ENCODE measurements around the gene ALX3. TPM values are rescaled to one million over a fixed set of nuclear protein-coding genes. Genes with fewer than 3 reads are reported as not detected.
A peak's percentile ranks its signal among the peaks of the same experiment; 100 is the strongest.

Gene ALX3
- total and polyA plus RNA-seq, 2 of the 4 experiments (the other 2 are of a cell fraction) = not detected

GRCh38 chr1:110035236-110035752 is 35.2 kb downstream of the ALX3 start:
- H3K4me1 ChIP-seq (ENCODE audit: control insufficient read depth, insufficient read depth, low read length) = peaks cover 2% of the 10 kb centered on the region; the same call in 1 of the 2 replicates

More at GRCh38 chr1:110035236-110035752, 35.2 kb downstream of the ALX3 start:
- Histone ChIP-seq H4K5ac (ENCODE audit: low read depth, low read length) (peak overlapping the region; percentile 35; the same call in 1 of the 2 replicates), H2AK9ac (replicated peaks; ENCODE audit: low read depth, low read length, poor library complexity) (peak overlapping the region; percentile 83), H3K27me3 (ENCODE audit: control insufficient read depth, insufficient read depth, low read length) (no peaks in the 10 kb centered on the region), H3K36me3 (ENCODE audit: control insufficient read depth, insufficient read depth, low read length) (peaks cover 18% of the 10 kb centered on the region), H3K56ac (ENCODE audit: extremely low read depth, insufficient read depth, low read length) (peak overlapping the region; percentile 18), H2BK15ac (ENCODE audit: low read depth, low read length) (no peak overlapping the region), H3K4me3 (ENCODE audit: insufficient read depth, low read depth, low read length) (peak overlapping the region; percentile 67), H3K18ac (ENCODE audit: low read depth, low read length) (no peak overlapping the region), H2BK5ac (ENCODE audit: low read depth, low read length, poor library complexity, severe bottlenecking) (peak overlapping the region; percentile 70), H3K27ac (ENCODE audit: insufficient read depth, low read length) (peak overlapping the region; percentile 58), H2AK5ac (ENCODE audit: low read depth, low read length) (peak overlapping the region; percentile 52), H4K8ac (ENCODE audit: low read depth in 2 of 2, low read length in 2 of 2) (peak overlapping the region in 1 of 2 experiments; percentile 6; a peak in 1 of 4 replicates), H3K9ac (ENCODE audit: low read depth, low read length) (peak overlapping the region; percentile 94), H3K9me3 (ENCODE audit: control insufficient read depth, insufficient read depth, low read length) (no peaks in the 10 kb centered on the region), H3K14ac (replicated peaks; ENCODE audit: low read depth, low read length) (peak overlapping the region; percentile 77), H3K23ac (ENCODE audit: low read depth, low read length) (peak overlapping the region; percentile 51), H3K9me1 (ENCODE audit: insufficient read depth, low read length) (peaks cover 12% of the 10 kb centered on the region), H2BK20ac (ENCODE audit: low read depth, low read length) (no peak overlapping the region), H2BK120ac (ENCODE audit: low read depth, low read length) (no peak overlapping the region), H3K79me1 (ENCODE audit: low read depth in 1 of 2, low read length in 2 of 2) (peaks cover 26 to 47% of the 10 kb centered on the region in 2 experiments), H3K4ac (ENCODE audit: low read depth, low read length) (0 out of 2 replicates have a peak overlapping the region, but pooled peaks have one; percentile 6), H4K20me1 (ENCODE audit: insufficient read depth, low read length) (peaks cover 14% of the 10 kb centered on the region), H2AFZ (replicated peaks; ENCODE audit: low read length, poor library complexity) (peak overlapping the region; percentile 95), H4K91ac (ENCODE audit: insufficient read depth, low read depth, low read length) (no peak overlapping the region; the same call in 1 of the 2 replicates), H3K4me2 (ENCODE audit: low read depth, low read length) (peak overlapping the region; percentile 100)
- intact Hi-C loops (cut with micrococcal nuclease) (no loop called here), dilution Hi-C loops (cut with HindIII; ENCODE audit: low sequenced_read_pairs, unreplicated experiment) (no loop called here), in situ Hi-C loops (cut with MboI; ENCODE audit: low sequenced_read_pairs) (no loop called here)
- 0% methylated on average over 1 of the region's 16 CpGs; no CpG with 5 or more reads in 1 of the 2 experiments for WGBS, 2 experiments (ENCODE audit: extremely low coverage in 2 of 2, insufficient read length in 1 of 2)
- TF ChIP-seq CHD1 (IDR thresholded peaks at IDR 0.05; ENCODE audit: low read depth, low read length) = no peak
- TF ChIP-seq MXI1 (IDR thresholded peaks at IDR 0.05; ENCODE audit: borderline replicate concordance, low read depth, low read length) = peak; percentile 43; the same call in 1 of the 2 replicates
- TF ChIP-seq RFX5 (IDR thresholded peaks at IDR 0.05; ENCODE audit: low read depth, low read length) = no peak
- TF ChIP-seq MAZ (IDR thresholded peaks at IDR 0.05; ENCODE audit: borderline replicate concordance, low read depth, low read length) = no peak
- TF ChIP-seq ELK1 (IDR thresholded peaks at IDR 0.05; ENCODE audit: borderline replicate concordance, low read depth, low read length) = no peak
- DNase-seq = peak; percentile 16
- ChIA-PET CTCF (interaction anchor here (0.7 to 1.0 kb wide), 2 partner anchors 18 to 656 kb away, joined by 3 read pairs; no protein-coding TSS in a partner anchor), POLR2A (ENCODE audit: unreplicated experiment) (interaction anchor here (0.6 to 1.0 kb wide), 3 partner anchors 15 to 433 kb away, joined by 3 to 12 read pairs (median 3); no protein-coding TSS in a partner anchor)
- no TSS peak for BruUV-seq (replicated peaks)
- peak; percentile 47 for ATAC-seq (ENCODE audit: low read depth)
